Measurements from ENCODE around the gene ENHO.

ENHO gene

GRCh38 chr9:34555500-34555899 is 32.7 kb upstream of the ENHO start:
- H3K9ac ChIP-seq (ENCODE audit: low read length in 2 of 2) = no peak overlapping the region
- peaks cover 7% of the 10 kb centered on the region for H3K4me1 ChIP-seq (ENCODE audit: control insufficient read depth, insufficient read depth, low read length)

GRCh38 chr9:34555002-34555348 is 32.2 kb upstream of the ENHO start:
- Histone ChIP-seq H3K27ac (ENCODE audit: low read length) (no peak overlapping the region), H3K9me3 (ENCODE audit: control insufficient read depth in 2 of 2, low read length in 2 of 2) (no peaks in the 10 kb centered on the region), H3K4me3 (ENCODE audit: low read length in 2 of 2) (no peak overlapping the region), H3K4me1 (ENCODE audit: control insufficient read depth, insufficient read depth, low read length) (peaks cover 4% of the 10 kb centered on the region), H3K9ac (ENCODE audit: low read length in 2 of 2) (no peak overlapping the region), H3K36me3 (ENCODE audit: control insufficient read depth in 2 of 2, insufficient read depth in 2 of 2, low read length in 2 of 2) (no peaks in the 10 kb centered on the region), H3K27me3 (ENCODE audit: control insufficient read depth in 1 of 2, insufficient read depth in 2 of 2, low read length in 2 of 2) (peaks cover 13 to 28% of the 10 kb centered on the region in 2 donors)

More at GRCh38 chr9:34555500-34555899, 32.7 kb upstream of the ENHO start:
- H3K27ac ChIP-seq (ENCODE audit: low read length) = no peak overlapping the region
- no peak overlapping the region for H3K4me3 ChIP-seq (ENCODE audit: low read length in 2 of 2)
- no peaks in the 10 kb centered on the region for H3K9me3 ChIP-seq (ENCODE audit: control insufficient read depth in 2 of 2, low read length in 2 of 2)
- peaks cover 18 to 32% of the 10 kb centered on the region in 2 donors for H3K27me3 ChIP-seq (ENCODE audit: control insufficient read depth in 1 of 2, insufficient read depth in 2 of 2, low read length in 2 of 2)
- no peaks in the 10 kb centered on the region for H3K36me3 ChIP-seq (ENCODE audit: control insufficient read depth in 2 of 2, insufficient read depth in 2 of 2, low read length in 2 of 2)

- Histone ChIP-seq H3K9ac (ENCODE audit: low read length in 2 of 2) (no peak overlapping the region), H3K36me3 (ENCODE audit: control insufficient read depth in 2 of 2, insufficient read depth in 2 of 2, low read length in 2 of 2) (no peaks in the 10 kb centered on the region), H3K27ac (ENCODE audit: low read length) (no peak overlapping the region), H3K4me1 (ENCODE audit: control insufficient read depth, insufficient read depth, low read length) (peaks cover 2% of the 10 kb centered on the region), H3K9me3 (ENCODE audit: control insufficient read depth in 2 of 2, low read length in 2 of 2) (no peaks in the 10 kb centered on the region), H3K4me3 (ENCODE audit: low read length in 2 of 2) (no peak overlapping the region), H3K27me3 (ENCODE audit: control insufficient read depth in 1 of 2, insufficient read depth in 2 of 2, low read length in 2 of 2) (peaks cover 13 to 24% of the 10 kb centered on the region in 2 donors)
Measured at GRCh38 chr9:34554211-34555001, 31.6 kb upstream of the ENHO start.

- H3K4me3 ChIP-seq (ENCODE audit: low read length in 2 of 2) = no peak overlapping the region
- H3K4me1 ChIP-seq (ENCODE audit: control insufficient read depth, insufficient read depth, low read length) = no peaks in the 10 kb centered on the region
- H3K27ac ChIP-seq (ENCODE audit: low read length) = no peak overlapping the region
- no peaks in the 10 kb centered on the region for H3K9me3 ChIP-seq (ENCODE audit: control insufficient read depth in 2 of 2, low read length in 2 of 2)
- no peaks in the 10 kb centered on the region for H3K36me3 ChIP-seq (ENCODE audit: control insufficient read depth in 2 of 2, insufficient read depth in 2 of 2, low read length in 2 of 2)
- H3K27me3 ChIP-seq (ENCODE audit: control insufficient read depth in 1 of 2, insufficient read depth in 2 of 2, low read length in 2 of 2) = peaks cover 13 to 17% of the 10 kb centered on the region in 2 donors
- H3K9ac ChIP-seq (ENCODE audit: low read length in 2 of 2) = no peak overlapping the region
Measured at GRCh38 chr9:34553511-34554021, 30.8 kb upstream of the ENHO start.

GRCh38 chr9:34552986-34553385 is 30.2 kb upstream of the ENHO start:
- Histone ChIP-seq H3K27ac (ENCODE audit: low read length) (no peak overlapping the region), H3K4me1 (ENCODE audit: control insufficient read depth, insufficient read depth, low read length) (peaks cover 1% of the 10 kb centered on the region), H3K36me3 (ENCODE audit: control insufficient read depth in 2 of 2, insufficient read depth in 2 of 2, low read length in 2 of 2) (no peaks in the 10 kb centered on the region), H3K9me3 (ENCODE audit: control insufficient read depth in 2 of 2, low read length in 2 of 2) (no peaks in the 10 kb centered on the region), H3K4me3 (ENCODE audit: low read length in 2 of 2) (no peak overlapping the region), H3K9ac (ENCODE audit: low read length in 2 of 2) (no peak overlapping the region), H3K27me3 (ENCODE audit: control insufficient read depth in 1 of 2, insufficient read depth in 2 of 2, low read length in 2 of 2) (peaks cover 10 to 12% of the 10 kb centered on the region in 2 donors)

- no peaks in the 10 kb centered on the region for H3K36me3 ChIP-seq (ENCODE audit: control insufficient read depth in 2 of 2, insufficient read depth in 2 of 2, low read length in 2 of 2)
Measured at GRCh38 chr9:34552606-34552981, 29.8 kb upstream of the ENHO start.

GRCh38 chr9:34551751-34552605 is 29.2 kb upstream of the ENHO start:
- H3K4me3 ChIP-seq (ENCODE audit: low read length in 2 of 2) = no peak overlapping the region
- H3K27ac ChIP-seq (ENCODE audit: low read length) = no peak overlapping the region
- H3K27me3 ChIP-seq (ENCODE audit: control insufficient read depth in 1 of 2, insufficient read depth in 2 of 2, low read length in 2 of 2) = peaks cover 2 to 7% of the 10 kb centered on the region in 2 donors
- H3K9ac ChIP-seq (ENCODE audit: low read length in 2 of 2) = no peak overlapping the region
- H3K9me3 ChIP-seq (ENCODE audit: control insufficient read depth in 2 of 2, low read length in 2 of 2) = no peaks in the 10 kb centered on the region
- H3K36me3 ChIP-seq (ENCODE audit: control insufficient read depth in 2 of 2, insufficient read depth in 2 of 2, low read length in 2 of 2) = no peaks in the 10 kb centered on the region
- H3K4me1 ChIP-seq (ENCODE audit: control insufficient read depth, insufficient read depth, low read length) = peaks cover 7% of the 10 kb centered on the region

More at GRCh38 chr9:34552606-34552981, 29.8 kb upstream of the ENHO start:
- H3K9ac ChIP-seq (ENCODE audit: low read length in 2 of 2) = no peak overlapping the region
- H3K27me3 ChIP-seq (ENCODE audit: control insufficient read depth in 1 of 2, insufficient read depth in 2 of 2, low read length in 2 of 2) = peaks cover 7 to 8% of the 10 kb centered on the region in 2 donors
- H3K4me1 ChIP-seq (ENCODE audit: control insufficient read depth, insufficient read depth, low read length) = peaks cover 5% of the 10 kb centered on the region
- no peaks in the 10 kb centered on the region for H3K9me3 ChIP-seq (ENCODE audit: control insufficient read depth in 2 of 2, low read length in 2 of 2)
- H3K27ac ChIP-seq (ENCODE audit: low read length) = no peak overlapping the region
- no peak overlapping the region for H3K4me3 ChIP-seq (ENCODE audit: low read length in 2 of 2)

- Histone ChIP-seq H3K27ac (ENCODE audit: low read length) (no peak overlapping the region), H3K9me3 (ENCODE audit: control insufficient read depth in 2 of 2, low read length in 2 of 2) (no peaks in the 10 kb centered on the region), H3K36me3 (ENCODE audit: control insufficient read depth in 2 of 2, insufficient read depth in 2 of 2, low read length in 2 of 2) (no peaks in the 10 kb centered on the region), H3K4me1 (ENCODE audit: control insufficient read depth, insufficient read depth, low read length) (peaks cover 7% of the 10 kb centered on the region), H3K9ac (ENCODE audit: low read length in 2 of 2) (no peak overlapping the region), H3K4me3 (ENCODE audit: low read length in 2 of 2) (no peak overlapping the region), H3K27me3 (ENCODE audit: control insufficient read depth in 1 of 2, insufficient read depth in 2 of 2, low read length in 2 of 2) (peaks cover 7 to 13% of the 10 kb centered on the region in 2 donors)
Measured at GRCh38 chr9:34550681-34551270, 28.0 kb upstream of the ENHO start.

GRCh38 chr9:34550016-34550680 is 27.4 kb upstream of the ENHO start:
- H3K9ac ChIP-seq (ENCODE audit: low read length in 2 of 2) = no peak overlapping the region
- no peaks in the 10 kb centered on the region for H3K36me3 ChIP-seq (ENCODE audit: control insufficient read depth in 2 of 2, insufficient read depth in 2 of 2, low read length in 2 of 2)
- H3K27ac ChIP-seq (ENCODE audit: low read length) = no peak overlapping the region
- peaks cover 7% of the 10 kb centered on the region for H3K4me1 ChIP-seq (ENCODE audit: control insufficient read depth, insufficient read depth, low read length)
- H3K27me3 ChIP-seq (ENCODE audit: control insufficient read depth in 1 of 2, insufficient read depth in 2 of 2, low read length in 2 of 2) = peaks cover 11 to 15% of the 10 kb centered on the region in 2 donors
- H3K9me3 ChIP-seq (ENCODE audit: control insufficient read depth in 2 of 2, low read length in 2 of 2) = no peaks in the 10 kb centered on the region
- no peak overlapping the region for H3K4me3 ChIP-seq (ENCODE audit: low read length in 2 of 2)

GRCh38 chr9:34549407-34549732 is 26.6 kb upstream of the ENHO start:
- no peak overlapping the region for H3K27ac ChIP-seq (ENCODE audit: low read length)
- no peaks in the 10 kb centered on the region for H3K36me3 ChIP-seq (ENCODE audit: control insufficient read depth in 2 of 2, insufficient read depth in 2 of 2, low read length in 2 of 2)
- no peaks in the 10 kb centered on the region for H3K9me3 ChIP-seq (ENCODE audit: control insufficient read depth in 2 of 2, low read length in 2 of 2)

More at GRCh38 chr9:34549407-34549732, 26.6 kb upstream of the ENHO start:
- Histone ChIP-seq H3K4me3 (ENCODE audit: low read length in 2 of 2) (no peak overlapping the region), H3K27me3 (ENCODE audit: control insufficient read depth in 1 of 2, insufficient read depth in 2 of 2, low read length in 2 of 2) (peaks cover 11 to 15% of the 10 kb centered on the region in 2 donors), H3K4me1 (ENCODE audit: control insufficient read depth, insufficient read depth, low read length) (peaks cover 7% of the 10 kb centered on the region), H3K9ac (ENCODE audit: low read length in 2 of 2) (no peak overlapping the region)

Data from stomach smooth muscle (tissue), 2 donors.